OCI-LY7 (cell line): Measurements from ENCODE around the gene GSS. TPM values are rescaled to one million over a fixed set of nuclear protein-coding genes. Genes with fewer than 3 reads are reported as not detected.

Experiments used
- BruUV-seq: library from RNA; stranded (reverse); fragments of 400-500 nt; replicated peaks from 2 replicates; lab custom pipeline; 2021; lab: Mats Ljungman, UMichigan
- CTCF ChIA-PET: fragments of 300-600 bp; sonication (Branson Sonifier 250); formaldehyde crosslinking; loops from one replicate; lab custom pipeline; 2022; ENCODE audit warnings: antibody characterized with exemption; ENCODE audit not compliant: unreplicated experiment; lab: Charles Lee
- POLR2A ChIA-PET: fragments of 300-600 bp; sonication (Branson Sonifier 250); formaldehyde crosslinking; loops from one replicate; lab custom pipeline; 2022; ENCODE audit warnings: antibody characterized with exemption; lab: Charles Lee
- DNase-seq: peaks from one replicate; pipeline ENCODE4 v3.0.0-alpha.2; 2015; ENCODE audit warnings: low spot score
- H2AFZ ChIP-seq: fragments of 200-600 bp; sonication (generic), shearing (Covaris generic); 2 replicates; pipeline ENCODE4 v1.6.1; 2014; ENCODE audit warnings: mild to moderate bottlenecking, antibody characterized with exemption, low read length, moderate library complexity
- H3K27ac ChIP-seq: fragments of 200-600 bp; sonication (generic); 2 replicates; pipeline ENCODE4 v1.5.1; 2014; ENCODE audit warnings: mixed run types, low read depth, mild to moderate bottlenecking, moderate library complexity, low read length, inconsistent platforms; ENCODE audit not compliant: poor library complexity, severe bottlenecking
- H3K36me3 ChIP-seq: fragments of 200-600 bp; sonication (generic); 2 replicates; pipeline ENCODE4 v1.6.1; 2014; ENCODE audit warnings: mild to moderate bottlenecking, antibody characterized with exemption, low read length, moderate library complexity, mixed read lengths; ENCODE audit not compliant: insufficient read depth
- H3K4me1 ChIP-seq: fragments of 200-600 bp; sonication (generic); 2 replicates; pipeline ENCODE4 v1.5.1; 2014; ENCODE audit warnings: mild to moderate bottlenecking, low read length; ENCODE audit not compliant: insufficient read depth, poor library complexity, severe bottlenecking
- H3K4me2 ChIP-seq: fragments of 200-600 bp; sonication (generic); 2 replicates; pipeline ENCODE4 v1.6.1; 2014; ENCODE audit warnings: mild to moderate bottlenecking, low read length
- H3K4me3 ChIP-seq: fragments of 200-600 bp; sonication (generic); 2 replicates; pipeline ENCODE4 v1.5.1; 2014; ENCODE audit warnings: mild to moderate bottlenecking, low read depth, low read length; ENCODE audit not compliant: poor library complexity, severe bottlenecking
- H3K79me2 ChIP-seq: fragments of 200-600 bp; sonication (generic); 2 replicates; pipeline ENCODE4 v1.6.1; 2016; ENCODE audit warnings: low read depth, mild to moderate bottlenecking, low read length, moderate library complexity, mixed read lengths; ENCODE audit not compliant: insufficient read depth
- H3K9me2 ChIP-seq: fragments of 200-600 bp; sonication (generic); 2 replicates; pipeline ENCODE4 v1.6.1; 2016; ENCODE audit warnings: mild to moderate bottlenecking, low read length, mixed read lengths; ENCODE audit not compliant: insufficient read depth
- H3K9me3 ChIP-seq: fragments of 200-600 bp; sonication (generic); 2 replicates; pipeline ENCODE4 v1.6.1; 2014; ENCODE audit warnings: mild to moderate bottlenecking, mixed run types, low read length, mixed read lengths
- H4K20me1 ChIP-seq: fragments of 200-600 bp; sonication (generic); 2 replicates; pipeline ENCODE4 v1.6.1; 2014; ENCODE audit warnings: mild to moderate bottlenecking, antibody characterized with exemption, low read length, moderate library complexity, mixed read lengths; ENCODE audit not compliant: insufficient read depth
- CTCF ChIP-seq: fragments of 200-600 bp; sonication (generic); conservative IDR thresholded peaks from 2 replicates; pipeline ENCODE4 v1.5.1; 2014; ENCODE audit warnings: mild to moderate bottlenecking, antibody characterized with exemption, low read length, moderate library complexity, mixed read lengths
- EZH2phosphoT487 ChIP-seq: fragments of 200-600 bp; sonication (generic); IDR thresholded peaks from 2 replicates; pipeline ENCODE4 v1.6.1; 2018; ENCODE audit warnings: low read depth, borderline replicate concordance, mild to moderate bottlenecking, mixed run types, antibody characterized with exemption, low read length, moderate library complexity, mixed read lengths
- intact Hi-C: fragments of 100-400 bp; cut with micrococcal nuclease; formaldehyde crosslinking; loops from one replicate; pipeline ENCODE4 v1.10.0; 2022; ENCODE audit not compliant: unreplicated experiment
- total RNA-seq, 2 experiments: library from RNA; depleted of rRNA in 1 of 2; stranded (reverse); fragments of >200 nt in 1 of 2; shearing (Covaris generic) in 1 of 2; gene quantifications; 2 replicates each; pipeline ENCODE4 v1.2.3, GENCODE V29; 2014 to 2022

GSS gene
- total RNA-seq, 2 experiments from 2014 or later: 78.7 to 91.4 TPM

GRCh38 chr20:34887023-34887422 is 68.6 kb downstream of the GSS start:
- ChIA-PET CTCF (no interaction called here), POLR2A (interaction anchor here (0.5 to 1.8 kb wide), 6 partner anchors 8 to 194 kb away, joined by 3 to 9 read pairs (median 4); no protein-coding TSS in a partner anchor)
- H3K4me2 ChIP-seq: peak overlapping the region; percentile 48
- intact Hi-C loops: no loop called here
- no peaks in the 10 kb centered on the region for H4K20me1 ChIP-seq
- peaks cover 39% of the 10 kb centered on the region for H3K4me1 ChIP-seq
- no peaks in the 10 kb centered on the region; the same call in 1 of the 2 replicates for H3K36me3 ChIP-seq
- DNase-seq: peak; percentile 61
- H3K27ac ChIP-seq: peak overlapping the region; percentile 60
- H3K79me2 ChIP-seq: no peaks in the 10 kb centered on the region
- H3K9me3 ChIP-seq: no peaks in the 10 kb centered on the region
- TF ChIP-seq EZH2phosphoT487 (no peak), CTCF (no peak)
- H3K4me3 ChIP-seq: peak overlapping the region; percentile 9
- no peaks in the 10 kb centered on the region for H3K9me2 ChIP-seq
- peak overlapping the region; percentile 58; the same call in 1 of the 2 replicates for H2AFZ ChIP-seq
- no TSS peak for BruUV-seq

GRCh38 chr20:34886122-34886521 is 69.5 kb downstream of the GSS start:
- H3K9me3 ChIP-seq: no peaks in the 10 kb centered on the region
- H3K79me2 ChIP-seq: no peaks in the 10 kb centered on the region
- intact Hi-C loops: no loop called here
- CTCF ChIA-PET: no interaction called here
- H3K27ac ChIP-seq: no peak overlapping the region
- no TSS peak for BruUV-seq
- no peak overlapping the region for H3K4me3 ChIP-seq
- no peaks in the 10 kb centered on the region; the same call in 1 of the 2 replicates for H3K36me3 ChIP-seq
- H3K9me2 ChIP-seq: no peaks in the 10 kb centered on the region
- H3K4me2 ChIP-seq: no peak overlapping the region
- no peak overlapping the region for H2AFZ ChIP-seq
- POLR2A ChIA-PET: interaction anchor here (0.6 to 1.0 kb wide), 4 partner anchors 9 to 67 kb away, joined by 3 to 5 read pairs (median 4); no protein-coding TSS in a partner anchor
- peaks cover 31% of the 10 kb centered on the region for H3K4me1 ChIP-seq
- no peak for DNase-seq
- H4K20me1 ChIP-seq: no peaks in the 10 kb centered on the region
- TF ChIP-seq EZH2phosphoT487 (no peak), CTCF (no peak)

GRCh38 chr20:34884260-34884659 is 71.3 kb downstream of the GSS start:
- CTCF ChIA-PET: no interaction called here
- Histone ChIP-seq H4K20me1 (no peaks in the 10 kb centered on the region), H3K4me2 (no peak overlapping the region), H3K4me3 (no peak overlapping the region), H2AFZ (no peak overlapping the region), H3K4me1 (peaks cover 28% of the 10 kb centered on the region), H3K27ac (no peak overlapping the region), H3K9me3 (no peaks in the 10 kb centered on the region), H3K9me2 (no peaks in the 10 kb centered on the region), H3K79me2 (no peaks in the 10 kb centered on the region), H3K36me3 (no peaks in the 10 kb centered on the region; the same call in 1 of the 2 replicates)
- intact Hi-C loops: no loop called here
- no peak for TF ChIP-seq CTCF
- no peak for TF ChIP-seq EZH2phosphoT487
- BruUV-seq: no TSS peak
- POLR2A ChIA-PET: interaction anchor here (1.0 to 1.6 kb wide), 2 partner anchors 8 to 71 kb away, joined by 3 read pairs; partner anchors contain the start of genes ACSS2, GSS and MYH7B
- no peak for DNase-seq
